Medulla oblongata (tissue), 1 donor: ENCODE data around the gene MARF1.
"Not testable (repeated sequence)": the region's sequence is repeated elsewhere in the genome, so short reads cannot be mapped to it uniquely, and the experiment has no call there.

Source experiments
- DNase-seq: peaks from one replicate; pipeline ENCODE4 v3.0.0-alpha.2; 2015; ENCODE audit errors: extremely low spot score

Gene MARF1

DNA sequence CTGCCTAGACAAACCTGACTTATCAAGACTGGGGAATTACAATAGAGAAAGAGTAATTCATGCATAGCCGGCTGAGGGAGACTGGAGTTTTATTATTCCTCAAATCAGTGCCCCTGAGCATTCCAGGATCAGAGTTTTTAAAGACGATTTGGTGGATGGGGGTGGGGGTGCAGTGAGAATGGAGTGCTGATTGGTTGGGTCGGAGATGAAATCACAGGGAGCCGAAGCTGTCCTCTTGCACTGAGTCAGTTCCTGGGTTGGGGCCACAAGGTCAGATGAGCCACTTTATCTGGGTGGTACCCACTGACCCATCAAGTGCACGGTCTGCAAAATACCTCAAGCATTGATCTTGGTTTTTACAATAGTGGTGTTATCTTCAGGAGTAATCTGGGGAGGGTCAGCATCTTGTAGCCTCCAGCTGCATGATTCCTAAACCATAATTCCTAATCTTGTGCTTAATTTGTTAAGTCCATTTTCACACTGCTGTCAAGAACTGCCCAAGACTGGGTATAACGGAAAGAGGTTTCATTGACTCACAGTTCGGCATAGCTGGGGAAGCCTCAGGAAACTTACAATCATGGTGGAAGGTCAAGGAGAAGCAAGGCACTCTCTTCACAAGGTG lies 69.6 kb downstream of the MARF1 start:
- DNase-seq: no peak

- no peak for DNase-seq
These were observed 70.5 kb downstream of the MARF1 start for GRCh38 chr16:15572329-15573001.

- DNase-seq: no peak
These were observed 71.4 kb downstream of the MARF1 start for GRCh38 chr16:15571557-15571956.

DNA sequence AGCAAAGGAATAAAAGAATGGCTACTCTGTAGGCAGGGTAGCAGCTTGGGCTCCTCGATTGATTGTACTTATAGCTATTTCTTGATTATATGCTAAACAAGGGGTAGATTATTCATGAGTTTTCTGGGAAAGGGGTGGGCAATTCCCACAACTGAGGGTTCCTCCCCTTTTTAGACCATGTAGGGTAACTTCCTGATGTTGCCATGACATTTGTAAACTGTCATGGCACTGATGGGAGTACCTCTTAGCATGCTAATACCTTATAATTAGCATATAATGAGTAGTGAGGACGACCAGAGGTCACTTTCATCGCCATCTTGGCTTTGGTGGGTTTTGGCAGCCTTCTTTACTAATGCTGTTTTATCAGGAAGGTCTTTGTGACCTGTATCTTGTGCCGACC lies 72.3 kb downstream of the MARF1 start:
- not testable (repeated sequence) for DNase-seq

DNA sequence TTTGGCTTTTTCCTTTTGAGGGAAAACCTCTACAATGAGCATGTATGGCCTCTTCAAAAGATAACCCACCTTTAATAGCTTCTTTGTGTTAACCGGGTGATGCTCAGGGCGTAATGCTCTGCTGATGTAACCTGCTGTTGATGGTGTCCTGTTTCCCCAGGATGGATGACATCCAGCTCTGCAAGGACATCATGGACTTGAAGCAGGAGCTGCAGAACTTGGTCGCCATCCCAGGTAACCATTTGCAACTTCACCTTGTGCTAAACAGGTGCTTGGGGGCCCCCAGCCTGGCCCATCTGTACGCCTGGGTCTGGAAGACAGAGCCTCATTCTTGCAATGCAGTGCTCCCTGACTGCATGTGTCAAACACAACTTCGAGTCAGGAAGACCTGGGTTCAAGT lies 75.1 kb downstream of the MARF1 start:
- DNase-seq: no peak

DNA sequence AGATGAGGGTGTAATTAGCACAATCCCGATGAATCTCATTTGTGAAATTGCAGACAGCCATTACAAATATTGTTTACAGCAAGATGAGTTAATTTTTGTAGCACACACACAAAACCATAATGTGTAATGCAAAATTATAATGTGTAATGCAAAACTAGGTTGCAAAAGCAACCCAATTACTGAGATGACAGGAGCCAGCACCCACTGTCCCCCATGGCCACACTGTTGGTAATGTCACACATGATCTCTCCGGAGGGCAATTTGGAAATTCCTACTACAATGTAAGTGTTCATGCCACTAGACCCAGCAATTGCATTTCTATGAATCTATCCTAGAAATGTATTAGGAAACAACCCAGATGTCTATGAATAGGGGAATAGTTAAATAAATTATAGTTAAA lies 76.9 kb downstream of the MARF1 start:
- DNase-seq: no peak

DNA sequence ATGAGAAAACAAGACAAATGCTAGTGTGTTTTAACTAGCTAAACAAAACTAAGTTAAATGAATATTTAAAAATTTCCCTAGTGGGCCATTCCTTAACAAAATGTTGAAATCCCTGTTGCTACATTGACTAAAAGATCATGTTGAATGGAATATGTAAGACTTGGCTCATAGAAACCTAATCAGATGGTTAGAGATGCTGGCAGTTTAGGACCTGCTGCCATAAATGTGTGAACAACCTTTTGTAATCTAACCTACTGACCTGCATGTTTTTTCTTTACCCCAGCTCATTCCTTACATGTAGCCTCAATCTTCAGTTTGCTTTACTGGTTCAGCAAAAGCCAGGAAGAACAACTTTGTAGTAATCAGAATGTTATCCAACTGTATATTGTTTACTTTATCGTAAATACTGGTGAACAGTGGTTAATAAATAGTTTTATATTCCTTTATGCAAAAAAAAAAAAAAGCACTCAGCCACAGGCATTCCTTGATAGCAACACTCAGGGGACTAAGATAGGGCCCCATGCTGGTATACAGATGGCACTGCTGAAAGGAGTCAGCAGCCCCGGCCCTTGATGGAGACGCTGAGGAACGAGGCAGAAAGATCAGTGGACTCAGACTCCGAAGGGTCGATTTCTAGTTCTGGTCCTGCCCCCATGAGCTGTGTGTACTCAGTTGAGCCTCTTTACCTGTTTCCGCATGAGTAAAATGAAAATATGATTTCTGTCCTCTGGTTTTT lies 78.2 kb downstream of the MARF1 start:
- DNase-seq: no peak

GRCh38 chr16:15559176-15559575 lies 83.8 kb downstream of the MARF1 start:
- no peak for DNase-seq

DNA sequence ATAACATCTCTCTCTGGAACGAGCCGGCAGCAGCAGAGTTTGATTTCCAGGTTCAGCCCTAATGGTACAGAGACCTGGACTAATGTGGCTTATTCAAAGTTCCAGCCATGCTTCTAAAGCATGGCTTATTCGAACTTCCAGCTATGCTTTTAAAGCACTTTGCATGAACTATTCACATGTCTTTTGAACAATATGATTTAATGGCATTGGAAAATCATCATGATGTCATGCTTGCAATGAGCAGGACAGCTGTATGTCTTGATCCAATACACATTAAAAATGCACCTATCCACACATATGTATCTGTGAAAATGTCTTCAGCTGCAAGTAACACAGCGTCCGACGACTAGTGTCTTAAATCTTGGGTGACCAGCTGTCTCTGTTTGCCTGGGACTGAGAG lies 85.7 kb downstream of the MARF1 start:
- no peak for DNase-seq

- DNase-seq: no peak
These were observed 86.8 kb downstream of the MARF1 start for GRCh38 chr16:15556130-15556529.

GRCh38 chr16:15553313-15554088 lies 89.5 kb downstream of the MARF1 start:
- DNase-seq: no peak

DNA sequence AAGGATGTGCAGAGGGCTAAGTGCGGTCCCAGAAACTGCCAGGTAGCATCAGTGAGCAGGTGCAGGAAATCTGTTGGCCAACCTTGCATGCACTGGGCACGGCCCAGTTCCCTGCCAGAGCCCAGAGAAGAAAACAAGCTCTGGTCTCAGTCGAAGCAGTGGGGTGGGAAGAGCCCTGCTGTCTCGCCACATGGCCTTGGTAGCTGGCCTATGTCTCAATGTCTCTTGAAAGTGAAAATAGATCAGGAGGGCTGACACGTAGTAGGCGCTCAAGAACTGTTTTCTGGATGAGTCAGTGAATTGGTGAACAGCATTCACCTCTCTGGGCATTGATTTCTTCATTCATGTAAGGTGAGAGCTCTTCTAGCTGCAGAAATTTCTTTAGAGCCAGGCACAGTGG lies 90.4 kb downstream of the MARF1 start:
- no peak for DNase-seq

DNA sequence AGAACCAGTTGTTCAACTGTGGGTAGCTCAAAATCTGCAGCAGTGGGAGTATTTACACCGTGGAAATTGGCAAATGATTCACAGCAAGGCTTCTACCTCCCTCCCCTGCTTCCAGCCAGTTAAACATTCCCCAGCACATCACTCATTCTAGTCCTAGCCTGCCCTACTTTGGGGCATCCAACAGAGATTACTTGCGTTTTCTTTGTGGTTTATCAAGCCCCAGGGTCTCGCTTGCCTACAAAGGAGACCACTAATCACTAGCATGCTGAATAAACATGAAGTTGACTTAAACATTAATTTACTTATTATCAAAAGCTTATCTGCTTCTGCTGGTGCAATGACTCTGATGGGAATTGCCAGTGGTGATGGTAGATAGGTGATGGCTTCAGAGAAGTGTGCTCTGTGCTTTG lies 94.5 kb downstream of the MARF1 start:
- DNase-seq: no peak

GRCh38 chr16:15547768-15548096 lies 95.2 kb downstream of the MARF1 start:
- DNase-seq: no peak

GRCh38 chr16:15547072-15547767 lies 95.7 kb downstream of the MARF1 start:
- not testable (repeated sequence) for DNase-seq

- DNase-seq: no peak
These were observed 97.4 kb downstream of the MARF1 start for GRCh38 chr16:15545544-15545943.

DNA sequence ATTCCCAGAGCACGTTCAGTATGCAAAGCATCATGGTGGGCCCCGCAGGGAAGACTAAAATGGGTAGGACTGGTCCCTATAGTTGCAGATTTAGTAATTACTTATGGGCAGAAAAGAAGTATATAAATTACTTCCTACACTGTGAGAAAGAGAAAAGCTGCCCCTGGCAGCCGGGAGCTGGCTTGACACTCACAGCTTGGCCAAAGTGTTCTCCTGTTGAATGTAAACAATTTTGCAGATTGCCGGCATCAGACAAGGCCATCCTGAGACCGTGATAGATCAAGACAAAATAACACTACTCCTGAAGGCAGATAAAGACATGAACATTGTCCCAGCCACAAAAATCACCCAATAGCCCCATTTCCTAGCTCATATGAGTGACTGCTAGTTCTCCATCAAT lies 98.5 kb downstream of the MARF1 start:
- DNase-seq: no peak
